Adrenal gland (tissue), 5 donors: ENCODE data around the gene FMOD.

Experiments used
- POLR2A ChIP-seq, 2 donors: fragments of 450-650 bp; IDR thresholded peaks; one replicate each; pipeline ENCODE4 v1.6.1; 2017; ENCODE audit warnings: antibody characterized with exemption in 2 of 2, mild to moderate bottlenecking in 2 of 2, moderate library complexity in 1 of 2
- TF ChIP-seq, protein P1 (sequence below), 6 experiments: fragments of 450-650 bp in 4 of 6; fragments of 200-600 bp in 2 of 6; sonication (generic) in 1 of 6; IDR thresholded peaks; 1 replicate in 5 of 6; 2 replicates in 1 of 6; pipeline versions ENCODE4 v1.5.1 to v1.8.0; 2016 to 2021; ENCODE audit warnings: antibody characterized with exemption in 6 of 6, mild to moderate bottlenecking in 2 of 6, moderate library complexity in 1 of 6
- donor health status: DM: no; HTN: no; CAD: no.

- TF ChIP-seq, protein P1, sequence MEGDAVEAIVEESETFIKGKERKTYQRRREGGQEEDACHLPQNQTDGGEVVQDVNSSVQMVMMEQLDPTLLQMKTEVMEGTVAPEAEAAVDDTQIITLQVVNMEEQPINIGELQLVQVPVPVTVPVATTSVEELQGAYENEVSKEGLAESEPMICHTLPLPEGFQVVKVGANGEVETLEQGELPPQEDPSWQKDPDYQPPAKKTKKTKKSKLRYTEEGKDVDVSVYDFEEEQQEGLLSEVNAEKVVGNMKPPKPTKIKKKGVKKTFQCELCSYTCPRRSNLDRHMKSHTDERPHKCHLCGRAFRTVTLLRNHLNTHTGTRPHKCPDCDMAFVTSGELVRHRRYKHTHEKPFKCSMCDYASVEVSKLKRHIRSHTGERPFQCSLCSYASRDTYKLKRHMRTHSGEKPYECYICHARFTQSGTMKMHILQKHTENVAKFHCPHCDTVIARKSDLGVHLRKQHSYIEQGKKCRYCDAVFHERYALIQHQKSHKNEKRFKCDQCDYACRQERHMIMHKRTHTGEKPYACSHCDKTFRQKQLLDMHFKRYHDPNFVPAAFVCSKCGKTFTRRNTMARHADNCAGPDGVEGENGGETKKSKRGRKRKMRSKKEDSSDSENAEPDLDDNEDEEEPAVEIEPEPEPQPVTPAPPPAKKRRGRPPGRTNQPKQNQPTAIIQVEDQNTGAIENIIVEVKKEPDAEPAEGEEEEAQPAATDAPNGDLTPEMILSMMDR (IDR thresholded peaks at IDR 0.05): no peak
- TF ChIP-seq POLR2A (IDR thresholded peaks at IDR 0.05): no peak
Observed at GRCh38 chr1:203369666-203370065, 18.7 kb upstream of the FMOD start.
